ENCODE results near the gene CARD18.

DNA sequence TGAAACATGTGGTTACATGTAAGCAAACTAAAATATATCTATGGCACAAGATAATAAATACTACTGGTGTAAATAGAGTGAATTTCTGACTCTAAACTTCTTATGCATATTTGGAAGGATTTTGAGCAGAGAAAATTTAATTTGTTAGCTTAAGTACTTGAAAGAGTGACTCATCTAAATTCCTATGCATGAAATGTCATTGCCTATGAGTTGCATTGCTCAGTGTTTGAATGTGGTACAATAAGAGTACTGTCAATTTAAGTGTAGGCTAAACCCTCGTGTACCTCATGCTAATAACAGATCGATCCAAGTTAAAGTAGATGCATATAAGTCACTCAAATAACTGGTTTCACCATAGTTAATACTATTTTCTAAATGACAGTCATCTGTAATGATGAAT, 5.3 kb upstream of the CARD18 start:
- TF ChIP-seq, protein P1, sequence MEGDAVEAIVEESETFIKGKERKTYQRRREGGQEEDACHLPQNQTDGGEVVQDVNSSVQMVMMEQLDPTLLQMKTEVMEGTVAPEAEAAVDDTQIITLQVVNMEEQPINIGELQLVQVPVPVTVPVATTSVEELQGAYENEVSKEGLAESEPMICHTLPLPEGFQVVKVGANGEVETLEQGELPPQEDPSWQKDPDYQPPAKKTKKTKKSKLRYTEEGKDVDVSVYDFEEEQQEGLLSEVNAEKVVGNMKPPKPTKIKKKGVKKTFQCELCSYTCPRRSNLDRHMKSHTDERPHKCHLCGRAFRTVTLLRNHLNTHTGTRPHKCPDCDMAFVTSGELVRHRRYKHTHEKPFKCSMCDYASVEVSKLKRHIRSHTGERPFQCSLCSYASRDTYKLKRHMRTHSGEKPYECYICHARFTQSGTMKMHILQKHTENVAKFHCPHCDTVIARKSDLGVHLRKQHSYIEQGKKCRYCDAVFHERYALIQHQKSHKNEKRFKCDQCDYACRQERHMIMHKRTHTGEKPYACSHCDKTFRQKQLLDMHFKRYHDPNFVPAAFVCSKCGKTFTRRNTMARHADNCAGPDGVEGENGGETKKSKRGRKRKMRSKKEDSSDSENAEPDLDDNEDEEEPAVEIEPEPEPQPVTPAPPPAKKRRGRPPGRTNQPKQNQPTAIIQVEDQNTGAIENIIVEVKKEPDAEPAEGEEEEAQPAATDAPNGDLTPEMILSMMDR (conservative IDR thresholded peaks at IDR 0.05; ENCODE audit: low read depth, low read length) = no peak
- TF ChIP-seq EZH2 (IDR thresholded peaks at IDR 0.05; ENCODE audit: low read length, unreplicated experiment) = no peak
- TF ChIP-seq EZH2phosphoT487 (IDR thresholded peaks at IDR 0.05; ENCODE audit: borderline replicate concordance, low read length) = no peak

Measured in PC-3 (cell line).